Astrocyte of the spinal cord (primary cell): ENCODE data around the gene PRR5L.

Experiments
- DNase-seq: peaks from one replicate; pipeline ENCODE4 v3.0.0; 2011; ENCODE audit warnings: low read depth, low spot score
- H3K4me3 ChIP-seq: 2 replicates; pipeline ENCODE4 v1.5.1; 2011; ENCODE audit warnings: low read depth, mild to moderate bottlenecking, low read length, moderate library complexity
- CTCF ChIP-seq: IDR thresholded peaks from 2 replicates; pipeline ENCODE4 v1.5.1; 2012; ENCODE audit warnings: low read depth, mild to moderate bottlenecking, low read length, inconsistent platforms
- in situ Hi-C: cut with HindIII; loops from 2 replicates; pipeline ENCODE4 v1.10.0; 2017; ENCODE audit warnings: low sequenced_read_pairs

PRR5L gene

GRCh38 chr11:36485298-36486002, 189.4 kb downstream of the PRR5L start:
- H3K4me3 ChIP-seq = no peak overlapping the region
- no peak for DNase-seq
- in situ Hi-C loops = loop anchor here (10.0 kb wide), 1 partner anchor 191 kb away; the partner anchor contains the start of gene PRR5L
- TF ChIP-seq CTCF = no peak

GRCh38 chr11:36487619-36488018, 191.5 kb downstream of the PRR5L start:
- TF ChIP-seq CTCF = no peak
- in situ Hi-C loops = loop anchor here (10.0 kb wide), 1 partner anchor 193 kb away; the partner anchor contains the start of gene PRR5L
- no peak overlapping the region for H3K4me3 ChIP-seq
- no peak for DNase-seq

- no peak overlapping the region for H3K4me3 ChIP-seq
- in situ Hi-C loops = loop anchor here (10.0 kb wide), 1 partner anchor 193 kb away; the partner anchor contains the start of gene PRR5L
- TF ChIP-seq CTCF = no peak
- no peak for DNase-seq
Measured at GRCh38 chr11:36488096-36488495, 192.0 kb downstream of the PRR5L start.

- H3K4me3 ChIP-seq = no peak overlapping the region
- DNase-seq = no peak
- in situ Hi-C loops = no loop called here
- TF ChIP-seq CTCF = no peak
Measured at GRCh38 chr11:36490026-36490806, 194.1 kb downstream of the PRR5L start.

GRCh38 chr11:36492724-36493304, 196.7 kb downstream of the PRR5L start:
- in situ Hi-C loops = no loop called here
- DNase-seq = peak; percentile 57
- H3K4me3 ChIP-seq = no peak overlapping the region
- TF ChIP-seq CTCF = peak; percentile 69

- no peak for TF ChIP-seq CTCF
- no peak for DNase-seq
- no peak overlapping the region for H3K4me3 ChIP-seq
- in situ Hi-C loops = no loop called here
Measured at GRCh38 chr11:36493332-36493731, 197.2 kb downstream of the PRR5L start.
